HepG2 (cell line): ENCODE results near the gene ZNF653. TPM values are rescaled to one million over a fixed set of nuclear protein-coding genes. Genes with fewer than 3 reads are reported as not detected.

Experiments used
- BRCA1 ChIP-seq: sonication (generic); formaldehyde crosslinking; IDR thresholded peaks from 2 replicates; pipeline ENCODE4 v1.4.0; 2020; ENCODE audit warnings: missing genetic modification reagents
- CREB3 ChIP-seq: sonication (generic); formaldehyde crosslinking; IDR thresholded peaks from 2 replicates; pipeline ENCODE4 v1.5.0; 2020; ENCODE audit warnings: missing genetic modification reagents
- E2F2 ChIP-seq: sonication (generic); formaldehyde crosslinking; IDR thresholded peaks from 2 replicates; pipeline ENCODE4 v1.4.0; 2020; ENCODE audit warnings: missing genetic modification reagents, borderline replicate concordance
- EHMT2 ChIP-seq: fragments of 200-600 bp; sonication (generic); IDR thresholded peaks from 2 replicates; pipeline ENCODE4 v1.7.0; 2017; ENCODE audit warnings: antibody characterized with exemption, low read depth, low read length, borderline replicate concordance
- EZH2 ChIP-seq: conservative IDR thresholded peaks from 2 replicates; pipeline ENCODE4 v1.6.1; 2012; ENCODE audit warnings: mild to moderate bottlenecking, low read depth, low read length, moderate library complexity
- HDAC1 ChIP-seq: sonication (generic); formaldehyde crosslinking; IDR thresholded peaks from 2 replicates; pipeline ENCODE4 v1.5.1; 2020; ENCODE audit warnings: mild to moderate bottlenecking, missing genetic modification reagents
- KLF15 ChIP-seq: sonication (generic); formaldehyde crosslinking; IDR thresholded peaks from 2 replicates; pipeline ENCODE4 v1.8.1; 2023; ENCODE audit warnings: borderline replicate concordance, mild to moderate bottlenecking, inconsistent platforms, missing genetic modification reagents, mixed read lengths
- SAFB2 ChIP-seq: sonication (generic); formaldehyde crosslinking; IDR thresholded peaks from 2 replicates; pipeline ENCODE4 v1.5.1; 2020; ENCODE audit warnings: missing genetic modification reagents, low read depth, mild to moderate bottlenecking, borderline replicate concordance
- TEAD2 ChIP-seq: sonication (generic); formaldehyde crosslinking; IDR thresholded peaks from 2 replicates; pipeline ENCODE4 v1.9.0; 2021; ENCODE audit warnings: missing genetic modification reagents
- ZBTB46 ChIP-seq: sonication (generic); formaldehyde crosslinking; IDR thresholded peaks from 2 replicates; pipeline ENCODE4 v1.4.0; 2020; ENCODE audit warnings: mild to moderate bottlenecking, missing genetic modification reagents, borderline replicate concordance
- ZFP82 ChIP-seq: sonication (generic); formaldehyde crosslinking; IDR thresholded peaks from 2 replicates; pipeline ENCODE4 v1.5.1; 2020; ENCODE audit warnings: mild to moderate bottlenecking, missing genetic modification reagents, borderline replicate concordance
- ZNF30 ChIP-seq: sonication (generic); formaldehyde crosslinking; IDR thresholded peaks from 2 replicates; pipeline ENCODE4 v1.5.0; 2020; ENCODE audit warnings: mild to moderate bottlenecking, missing genetic modification reagents
- ZNF567 ChIP-seq: sonication (generic); formaldehyde crosslinking; IDR thresholded peaks from 2 replicates; pipeline ENCODE4 v1.8.1; 2023; ENCODE audit warnings: mild to moderate bottlenecking, missing genetic modification reagents, borderline replicate concordance
- ZNF615 ChIP-seq: sonication (generic); formaldehyde crosslinking; IDR thresholded peaks from 2 replicates; pipeline ENCODE4 v1.5.0; 2020; ENCODE audit warnings: mild to moderate bottlenecking, missing genetic modification reagents, borderline replicate concordance
- ZZZ3 ChIP-seq: sonication (generic); formaldehyde crosslinking; IDR thresholded peaks from 2 replicates; pipeline ENCODE4 v1.4.0; 2020; ENCODE audit warnings: missing genetic modification reagents, mild to moderate bottlenecking, borderline replicate concordance
- polyA plus RNA-seq, 8 experiments: library from polyadenylated mRNA; depleted of rRNA in 3 of 8; stranded (reverse) in 7 of 8; unstranded in 1 of 8; fragments of >200 nt; fragmentation: Illumina TruSeq in 4 of 8; extraction: Trizol in 4 of 8; gene quantifications; 2 replicates each; pipeline versions ENCODE4 v1.2.1 to v1.2.3, GENCODE V29; 2011 to 2016; ENCODE audit warnings: low read depth in 4 of 8, missing spikeins in 1 of 8, mixed read lengths in 1 of 8; ENCODE audit not compliant: insufficient read depth in 1 of 8
- total RNA-seq, 5 experiments: library from RNA; depleted of rRNA; stranded (reverse); fragments of >200 nt; fragmentation: Illumina TruSeq; extraction: Trizol; gene quantifications; 2 replicates each; pipeline ENCODE4 v1.2.3, GENCODE V29; 2016; ENCODE audit warnings: low read depth in 1 of 5
- TF ChIP-seq, protein P1 (sequence below): sonication (generic); formaldehyde crosslinking; IDR thresholded peaks from 2 replicates; pipeline ENCODE4 v1.5.1; 2020; ENCODE audit warnings: missing genetic modification reagents, mild to moderate bottlenecking, borderline replicate concordance
- TF ChIP-seq, protein P2 (sequence below): sonication (generic); formaldehyde crosslinking; IDR thresholded peaks from 2 replicates; pipeline ENCODE4 v1.5.0; 2020; ENCODE audit warnings: mild to moderate bottlenecking, missing genetic modification reagents, moderate library complexity

The ZNF653 gene
- total and polyA plus RNA-seq, 2 of the 13 experiments (the other 11 are each of a cell fraction or from before 2014, with no cell fraction given), result 4.7 to 7.1 TPM

DNA sequence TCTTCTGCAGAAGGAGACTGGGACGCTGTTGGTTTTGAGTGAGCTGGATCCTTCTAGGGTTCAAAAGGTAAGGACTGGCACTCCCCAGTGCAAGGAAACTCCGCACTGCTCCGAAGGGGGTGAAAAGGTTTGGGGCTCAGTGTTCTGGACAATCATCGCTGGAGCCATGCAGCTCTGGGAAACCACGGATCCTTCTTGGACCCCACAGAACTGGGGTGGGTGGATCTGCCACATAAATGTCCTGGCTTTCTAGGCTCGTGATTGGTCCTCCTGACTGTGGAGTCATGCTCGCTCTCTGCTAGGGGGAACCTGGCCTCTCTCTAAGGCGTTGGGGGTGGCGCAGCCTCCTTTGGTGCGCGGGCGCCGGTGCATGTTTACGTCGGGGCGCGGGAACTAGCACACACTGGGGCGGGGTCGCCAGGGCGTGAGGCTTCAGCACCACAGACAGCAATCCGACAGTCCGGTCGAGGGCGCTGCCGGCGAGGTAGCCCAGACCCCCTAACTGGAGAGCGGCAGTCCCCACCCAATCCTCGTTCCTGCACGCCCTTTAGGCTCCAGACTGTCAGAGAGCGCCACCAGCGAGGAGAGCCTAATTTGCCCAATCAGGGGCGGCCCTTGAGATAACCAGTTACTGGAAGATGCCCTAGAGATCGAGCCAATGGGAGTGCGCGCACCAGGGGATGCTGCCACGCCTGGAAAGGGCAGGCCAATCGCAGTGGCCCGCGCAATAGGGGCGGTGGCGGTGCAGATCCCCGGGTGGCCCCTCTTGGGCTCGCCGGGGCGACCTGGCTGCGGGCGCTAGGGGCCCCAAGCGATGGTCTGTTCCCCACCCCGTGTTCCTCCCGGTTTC lies 23.9 kb downstream of the ZNF653 start (continued):
- TF ChIP-seq, protein P1, sequence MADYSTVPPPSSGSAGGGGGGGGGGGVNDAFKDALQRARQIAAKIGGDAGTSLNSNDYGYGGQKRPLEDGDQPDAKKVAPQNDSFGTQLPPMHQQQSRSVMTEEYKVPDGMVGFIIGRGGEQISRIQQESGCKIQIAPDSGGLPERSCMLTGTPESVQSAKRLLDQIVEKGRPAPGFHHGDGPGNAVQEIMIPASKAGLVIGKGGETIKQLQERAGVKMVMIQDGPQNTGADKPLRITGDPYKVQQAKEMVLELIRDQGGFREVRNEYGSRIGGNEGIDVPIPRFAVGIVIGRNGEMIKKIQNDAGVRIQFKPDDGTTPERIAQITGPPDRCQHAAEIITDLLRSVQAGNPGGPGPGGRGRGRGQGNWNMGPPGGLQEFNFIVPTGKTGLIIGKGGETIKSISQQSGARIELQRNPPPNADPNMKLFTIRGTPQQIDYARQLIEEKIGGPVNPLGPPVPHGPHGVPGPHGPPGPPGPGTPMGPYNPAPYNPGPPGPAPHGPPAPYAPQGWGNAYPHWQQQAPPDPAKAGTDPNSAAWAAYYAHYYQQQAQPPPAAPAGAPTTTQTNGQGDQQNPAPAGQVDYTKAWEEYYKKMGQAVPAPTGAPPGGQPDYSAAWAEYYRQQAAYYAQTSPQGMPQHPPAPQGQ (CRISPR knock-in tag), result no peak
- TF ChIP-seq ZNF30 (CRISPR knock-in tag) (no peak), KLF15 (CRISPR knock-in tag) (no peak), CREB3 (CRISPR knock-in tag) (no peak), TEAD2 (CRISPR knock-in tag) (no peak), BRCA1 (CRISPR knock-in tag) (no peak), ZZZ3 (CRISPR knock-in tag) (no peak), E2F2 (CRISPR knock-in tag) (no peak), ZNF615 (CRISPR knock-in tag) (no peak), SAFB2 (CRISPR knock-in tag) (no peak), EHMT2 (no peak), ZFP82 (CRISPR knock-in tag) (no peak), ZNF567 (CRISPR knock-in tag) (no peak), HDAC1 (CRISPR knock-in tag) (peak; percentile 12; the same call in 1 of the 2 replicates), EZH2 (no peak), ZBTB46 (CRISPR knock-in tag) (no peak)
- TF ChIP-seq, protein P2, sequence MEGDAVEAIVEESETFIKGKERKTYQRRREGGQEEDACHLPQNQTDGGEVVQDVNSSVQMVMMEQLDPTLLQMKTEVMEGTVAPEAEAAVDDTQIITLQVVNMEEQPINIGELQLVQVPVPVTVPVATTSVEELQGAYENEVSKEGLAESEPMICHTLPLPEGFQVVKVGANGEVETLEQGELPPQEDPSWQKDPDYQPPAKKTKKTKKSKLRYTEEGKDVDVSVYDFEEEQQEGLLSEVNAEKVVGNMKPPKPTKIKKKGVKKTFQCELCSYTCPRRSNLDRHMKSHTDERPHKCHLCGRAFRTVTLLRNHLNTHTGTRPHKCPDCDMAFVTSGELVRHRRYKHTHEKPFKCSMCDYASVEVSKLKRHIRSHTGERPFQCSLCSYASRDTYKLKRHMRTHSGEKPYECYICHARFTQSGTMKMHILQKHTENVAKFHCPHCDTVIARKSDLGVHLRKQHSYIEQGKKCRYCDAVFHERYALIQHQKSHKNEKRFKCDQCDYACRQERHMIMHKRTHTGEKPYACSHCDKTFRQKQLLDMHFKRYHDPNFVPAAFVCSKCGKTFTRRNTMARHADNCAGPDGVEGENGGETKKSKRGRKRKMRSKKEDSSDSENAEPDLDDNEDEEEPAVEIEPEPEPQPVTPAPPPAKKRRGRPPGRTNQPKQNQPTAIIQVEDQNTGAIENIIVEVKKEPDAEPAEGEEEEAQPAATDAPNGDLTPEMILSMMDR (CRISPR knock-in tag), result no peak; the same call in 1 of the 2 replicates
